ENCODE data around the gene ST3GAL2.

The ST3GAL2 gene

DNA sequence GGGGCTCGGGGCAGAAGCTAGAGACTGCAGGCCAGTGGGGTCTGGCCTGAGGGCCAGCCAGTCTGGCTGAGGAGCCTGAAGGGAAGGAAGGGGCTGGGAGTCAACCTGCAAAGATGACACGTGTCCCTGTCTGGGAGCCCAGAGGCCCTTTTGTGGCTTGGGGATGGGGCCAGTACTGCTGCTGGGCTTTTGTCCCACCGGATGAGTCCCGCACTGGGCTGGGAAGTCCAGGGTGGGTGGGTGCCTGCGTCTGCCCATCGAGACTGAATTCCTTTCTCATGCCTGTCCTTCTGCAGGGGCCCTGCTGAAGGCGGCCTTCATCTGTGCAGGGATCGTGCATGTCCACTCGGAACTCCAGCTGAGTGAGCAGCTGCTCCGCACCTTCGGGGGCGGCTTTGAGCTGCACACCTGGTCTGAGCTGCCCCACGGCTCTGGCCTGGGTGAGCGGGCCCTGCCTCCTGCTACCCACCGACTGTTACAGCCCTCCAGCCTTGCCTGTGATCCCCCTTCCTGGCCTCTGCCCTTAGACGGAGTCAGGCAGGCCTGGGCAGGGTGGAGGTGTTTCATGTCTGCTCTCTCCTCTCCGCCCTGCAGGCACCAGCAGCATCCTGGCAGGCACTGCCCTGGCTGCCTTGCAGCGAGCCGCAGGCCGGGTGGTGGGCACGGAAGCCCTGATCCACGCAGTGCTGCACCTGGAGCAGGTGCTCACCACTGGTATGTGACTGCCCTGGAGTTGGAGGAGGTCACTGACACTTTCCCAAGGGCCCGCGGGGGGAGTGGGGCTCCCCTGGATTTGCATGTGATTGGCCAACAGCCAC lies 36.4 kb upstream of the ST3GAL2 start:
- Histone ChIP-seq H3K27me3 (ENCODE audit: control insufficient read depth in 2 of 2, insufficient read depth in 2 of 2, low read length in 2 of 2) (no peaks in the 10 kb centered on the region), H3K36me3 (ENCODE audit: control insufficient read depth in 2 of 2, insufficient read depth in 2 of 2, low read length in 2 of 2) (peaks cover 17 to 57% of the 10 kb centered on the region in 2 donors)

DNA sequence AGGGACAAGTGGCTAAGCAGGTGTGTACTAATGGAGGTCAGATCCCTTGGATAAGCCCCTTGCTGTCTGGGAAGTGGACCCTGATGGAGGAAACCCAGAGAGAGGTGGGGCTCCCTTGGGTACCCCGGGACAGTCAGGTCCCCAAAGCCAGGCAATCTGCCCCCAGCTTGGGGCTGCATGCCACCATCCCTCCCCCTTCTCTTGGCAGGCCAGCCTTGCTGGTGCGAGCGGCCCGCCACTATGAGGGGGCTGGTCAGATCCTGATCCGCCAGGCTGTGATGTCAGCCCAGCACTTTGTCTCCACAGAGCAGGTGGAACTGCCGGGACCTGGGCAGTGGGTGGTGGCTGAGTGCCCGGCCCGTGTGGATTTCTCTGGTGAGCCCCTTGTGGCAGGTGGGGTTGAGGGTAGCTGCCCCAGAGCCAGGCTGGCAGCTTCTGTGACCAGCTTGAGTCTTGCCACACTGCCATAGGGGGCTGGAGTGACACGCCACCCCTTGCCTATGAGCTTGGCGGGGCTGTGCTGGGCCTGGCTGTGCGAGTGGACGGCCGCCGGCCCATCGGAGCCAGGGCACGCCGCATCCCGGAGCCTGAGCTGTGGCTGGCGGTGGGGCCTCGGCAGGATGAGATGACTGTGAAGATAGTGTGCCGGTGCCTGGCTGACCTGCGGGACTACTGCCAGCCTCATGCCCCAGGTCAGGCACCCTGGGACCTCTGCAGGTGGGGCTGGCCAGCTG lies 35.6 kb upstream of the ST3GAL2 start:
- Histone ChIP-seq H3K9me3 (ENCODE audit: control insufficient read depth in 2 of 2, low read length in 2 of 2) (no peaks in the 10 kb centered on the region), H3K4me1 (ENCODE audit: control insufficient read depth in 2 of 2, insufficient read depth in 2 of 2, low read length in 2 of 2) (no peaks in the 10 kb centered on the region), H3K9ac (ENCODE audit: low read depth in 1 of 2, low read length in 2 of 2) (no peak overlapping the region), H3K4me3 (ENCODE audit: low read length in 2 of 2) (no peak overlapping the region), H3K27me3 (ENCODE audit: control insufficient read depth in 2 of 2, insufficient read depth in 2 of 2, low read length in 2 of 2) (no peaks in the 10 kb centered on the region), H3K27ac (ENCODE audit: low read depth in 2 of 2, low read length in 2 of 2) (no peak overlapping the region), H3K36me3 (ENCODE audit: control insufficient read depth in 2 of 2, insufficient read depth in 2 of 2, low read length in 2 of 2) (peaks cover 9 to 52% of the 10 kb centered on the region in 2 donors)

More for the DNA sequence above, 36.4 kb upstream of the ST3GAL2 start:
- H3K27ac ChIP-seq (ENCODE audit: low read depth in 2 of 2, low read length in 2 of 2): no peak overlapping the region
- H3K9ac ChIP-seq (ENCODE audit: low read depth in 1 of 2, low read length in 2 of 2): no peak overlapping the region
- H3K4me3 ChIP-seq (ENCODE audit: low read length in 2 of 2): no peak overlapping the region
- no peaks in the 10 kb centered on the region for H3K4me1 ChIP-seq (ENCODE audit: control insufficient read depth in 2 of 2, insufficient read depth in 2 of 2, low read length in 2 of 2)
- no peaks in the 10 kb centered on the region for H3K9me3 ChIP-seq (ENCODE audit: control insufficient read depth in 2 of 2, low read length in 2 of 2)

DNA sequence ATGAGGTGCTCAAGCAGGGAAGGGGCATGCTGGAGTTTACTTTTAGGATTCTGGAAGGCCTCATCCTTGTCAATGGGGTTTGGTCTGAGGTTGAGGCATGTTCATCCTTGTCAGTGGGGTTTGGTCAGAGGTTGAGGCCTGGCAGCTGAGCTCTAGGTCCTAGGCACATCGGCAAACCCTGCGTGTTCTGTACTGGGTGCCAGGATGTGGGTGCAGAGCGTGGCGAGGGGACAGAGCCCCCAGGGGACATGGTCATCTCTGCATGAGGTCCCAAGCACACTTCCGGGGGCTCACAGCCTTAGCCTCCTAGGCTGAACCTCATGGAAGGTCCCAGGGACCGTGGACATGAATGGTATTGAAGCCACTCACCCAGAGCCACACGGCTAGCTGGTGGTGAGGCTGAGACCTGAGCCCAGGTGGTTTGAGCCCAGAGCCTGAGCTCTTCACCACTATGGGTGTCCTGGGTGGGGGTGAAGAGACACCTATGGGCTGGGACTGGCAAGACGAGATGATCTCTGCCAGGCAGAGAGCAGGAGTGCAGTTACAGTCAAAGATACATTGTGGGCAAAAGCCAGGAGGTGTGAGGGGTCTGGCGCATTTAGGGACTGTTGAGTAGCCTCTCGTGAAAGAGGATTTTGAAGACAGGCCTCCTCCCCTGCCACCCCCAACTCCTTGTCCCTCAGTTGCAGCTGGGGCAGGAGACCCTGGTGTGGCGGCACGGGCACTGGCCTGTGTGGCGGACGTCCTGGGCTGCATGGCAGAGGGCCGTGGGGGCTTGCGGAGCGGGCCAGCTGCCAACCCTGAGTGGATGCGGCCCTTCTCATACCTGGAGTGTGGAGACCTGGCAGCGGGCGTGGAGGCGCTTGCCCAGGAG lies 34.8 kb upstream of the ST3GAL2 start:
- no peaks in the 10 kb centered on the region for H3K4me1 ChIP-seq (ENCODE audit: control insufficient read depth in 2 of 2, insufficient read depth in 2 of 2, low read length in 2 of 2)
- no peak overlapping the region for H3K9ac ChIP-seq (ENCODE audit: low read depth in 1 of 2, low read length in 2 of 2)
- no peaks in the 10 kb centered on the region for H3K27me3 ChIP-seq (ENCODE audit: control insufficient read depth in 2 of 2, insufficient read depth in 2 of 2, low read length in 2 of 2)
- H3K4me3 ChIP-seq (ENCODE audit: low read length in 2 of 2): no peak overlapping the region
- no peaks in the 10 kb centered on the region for H3K9me3 ChIP-seq (ENCODE audit: control insufficient read depth in 2 of 2, low read length in 2 of 2)
- H3K36me3 ChIP-seq (ENCODE audit: control insufficient read depth in 2 of 2, insufficient read depth in 2 of 2, low read length in 2 of 2): peaks cover 3 to 44% of the 10 kb centered on the region in 2 donors
- H3K27ac ChIP-seq (ENCODE audit: low read depth in 2 of 2, low read length in 2 of 2): no peak overlapping the region

DNA sequence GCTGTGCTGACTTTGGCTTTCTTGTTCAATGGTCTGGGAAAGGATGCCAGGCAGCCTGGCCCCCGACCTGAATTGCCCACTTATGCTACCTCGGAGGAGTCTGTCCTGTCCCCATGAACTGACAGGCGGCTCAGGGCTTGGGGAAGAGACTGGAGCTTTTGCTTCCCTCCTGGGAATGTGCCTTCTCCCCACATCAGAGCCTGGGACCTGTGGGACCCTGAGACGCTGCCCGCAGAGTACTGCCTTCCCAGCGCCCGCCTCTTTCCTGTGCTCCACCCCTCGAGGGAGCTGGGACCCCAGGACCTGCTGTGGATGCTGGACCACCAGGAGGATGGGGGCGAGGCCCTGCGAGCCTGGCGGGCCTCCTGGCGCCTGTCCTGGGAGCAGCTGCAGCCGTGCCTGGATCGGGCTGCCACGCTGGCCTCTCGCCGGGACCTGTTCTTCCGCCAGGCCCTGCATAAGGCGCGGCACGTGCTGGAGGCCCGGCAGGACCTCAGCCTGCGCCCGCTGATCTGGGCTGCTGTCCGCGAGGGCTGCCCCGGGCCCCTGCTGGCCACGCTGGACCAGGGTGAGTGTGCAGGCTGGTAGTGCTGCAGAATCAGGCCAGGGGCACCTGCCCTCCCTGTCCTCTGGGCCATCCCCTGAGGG lies 34.0 kb upstream of the ST3GAL2 start:
- Histone ChIP-seq H3K9ac (ENCODE audit: low read depth in 1 of 2, low read length in 2 of 2) (no peak overlapping the region), H3K4me1 (ENCODE audit: control insufficient read depth in 2 of 2, insufficient read depth in 2 of 2, low read length in 2 of 2) (no peaks in the 10 kb centered on the region), H3K4me3 (ENCODE audit: low read length in 2 of 2) (no peak overlapping the region), H3K36me3 (ENCODE audit: control insufficient read depth in 2 of 2, insufficient read depth in 2 of 2, low read length in 2 of 2) (peaks cover 0 to 37% of the 10 kb centered on the region in 2 donors), H3K27ac (ENCODE audit: low read depth in 2 of 2, low read length in 2 of 2) (no peak overlapping the region), H3K9me3 (ENCODE audit: control insufficient read depth in 2 of 2, low read length in 2 of 2) (no peaks in the 10 kb centered on the region), H3K27me3 (ENCODE audit: control insufficient read depth in 2 of 2, insufficient read depth in 2 of 2, low read length in 2 of 2) (no peaks in the 10 kb centered on the region)

DNA sequence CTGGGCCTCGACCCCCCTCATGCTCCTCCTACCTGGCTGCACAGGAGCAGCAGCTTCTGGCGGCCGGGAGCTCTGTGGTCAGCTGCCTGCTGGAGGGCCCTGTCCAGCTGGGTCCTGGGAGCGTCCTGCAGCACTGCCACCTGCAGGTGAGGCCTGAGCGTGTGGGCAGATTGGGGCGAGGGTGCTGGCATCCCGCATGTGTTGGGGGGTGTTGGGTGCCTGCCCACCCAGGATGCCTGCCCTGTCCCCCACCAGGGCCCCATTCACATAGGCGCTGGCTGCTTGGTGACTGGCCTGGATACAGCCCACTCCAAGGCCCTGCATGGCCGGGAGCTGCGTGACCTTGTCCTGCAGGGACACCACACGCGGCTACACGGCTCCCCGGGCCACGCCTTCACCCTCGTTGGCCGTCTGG lies 32.0 kb upstream of the ST3GAL2 start:
- peaks cover 9 to 37% of the 10 kb centered on the region in 2 donors for H3K36me3 ChIP-seq (ENCODE audit: control insufficient read depth in 2 of 2, insufficient read depth in 2 of 2, low read length in 2 of 2)
- no peaks in the 10 kb centered on the region for H3K27me3 ChIP-seq (ENCODE audit: control insufficient read depth in 2 of 2, insufficient read depth in 2 of 2, low read length in 2 of 2)
- no peak overlapping the region for H3K9ac ChIP-seq (ENCODE audit: low read depth in 1 of 2, low read length in 2 of 2)
- H3K4me1 ChIP-seq (ENCODE audit: control insufficient read depth in 2 of 2, insufficient read depth in 2 of 2, low read length in 2 of 2): no peaks in the 10 kb centered on the region
- no peak overlapping the region for H3K27ac ChIP-seq (ENCODE audit: low read depth in 2 of 2, low read length in 2 of 2)
- no peaks in the 10 kb centered on the region for H3K9me3 ChIP-seq (ENCODE audit: control insufficient read depth in 2 of 2, low read length in 2 of 2)
- H3K4me3 ChIP-seq (ENCODE audit: low read length in 2 of 2): no peak overlapping the region

DNA sequence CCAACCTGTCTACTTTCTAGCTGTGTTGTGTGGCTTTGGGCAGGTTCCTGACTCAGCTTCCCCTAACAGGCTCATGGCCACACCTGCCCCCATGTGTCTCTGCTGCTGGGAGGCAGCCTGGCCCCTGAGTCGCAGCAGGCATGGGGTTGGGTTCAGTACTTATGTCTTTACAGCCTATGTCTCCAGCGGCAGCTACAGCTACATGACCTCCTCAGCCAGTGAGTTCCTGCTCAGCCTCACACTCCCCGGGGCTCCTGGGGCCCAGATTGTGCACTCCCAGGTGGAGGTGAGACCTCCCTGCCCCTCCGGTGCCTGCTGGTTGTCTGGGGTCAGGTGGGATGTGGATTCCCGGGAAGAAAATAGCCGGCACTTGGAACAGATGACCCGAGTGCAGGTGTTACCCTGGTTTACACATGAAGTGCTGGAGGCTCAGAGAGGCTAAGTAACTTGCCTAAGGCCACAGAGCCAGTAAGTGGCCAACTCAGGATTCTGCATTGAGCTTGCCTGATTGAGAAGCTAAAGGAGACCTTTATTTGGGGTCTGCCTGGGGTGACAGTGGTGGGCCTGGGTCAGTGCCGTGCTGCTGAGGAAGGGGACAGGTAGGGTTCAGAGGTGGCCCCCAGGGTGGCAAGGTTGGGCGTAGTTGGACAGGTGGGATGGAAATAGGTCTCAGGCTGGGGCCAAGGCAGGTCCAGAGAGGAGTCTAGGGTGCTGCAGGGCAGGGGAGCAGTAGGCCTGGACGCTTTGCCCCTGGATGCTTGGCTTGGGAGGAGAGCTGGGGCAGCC lies 31.4 kb upstream of the ST3GAL2 start:
- peaks cover 9 to 33% of the 10 kb centered on the region in 2 donors for H3K36me3 ChIP-seq (ENCODE audit: control insufficient read depth in 2 of 2, insufficient read depth in 2 of 2, low read length in 2 of 2)
- H3K9me3 ChIP-seq (ENCODE audit: control insufficient read depth in 2 of 2, low read length in 2 of 2): no peaks in the 10 kb centered on the region
- H3K4me1 ChIP-seq (ENCODE audit: control insufficient read depth in 2 of 2, insufficient read depth in 2 of 2, low read length in 2 of 2): no peaks in the 10 kb centered on the region
- H3K27ac ChIP-seq (ENCODE audit: low read depth in 2 of 2, low read length in 2 of 2): no peak overlapping the region
- H3K9ac ChIP-seq (ENCODE audit: low read depth in 1 of 2, low read length in 2 of 2): no peak overlapping the region
- no peaks in the 10 kb centered on the region for H3K27me3 ChIP-seq (ENCODE audit: control insufficient read depth in 2 of 2, insufficient read depth in 2 of 2, low read length in 2 of 2)
- no peak overlapping the region for H3K4me3 ChIP-seq (ENCODE audit: low read length in 2 of 2)

DNA sequence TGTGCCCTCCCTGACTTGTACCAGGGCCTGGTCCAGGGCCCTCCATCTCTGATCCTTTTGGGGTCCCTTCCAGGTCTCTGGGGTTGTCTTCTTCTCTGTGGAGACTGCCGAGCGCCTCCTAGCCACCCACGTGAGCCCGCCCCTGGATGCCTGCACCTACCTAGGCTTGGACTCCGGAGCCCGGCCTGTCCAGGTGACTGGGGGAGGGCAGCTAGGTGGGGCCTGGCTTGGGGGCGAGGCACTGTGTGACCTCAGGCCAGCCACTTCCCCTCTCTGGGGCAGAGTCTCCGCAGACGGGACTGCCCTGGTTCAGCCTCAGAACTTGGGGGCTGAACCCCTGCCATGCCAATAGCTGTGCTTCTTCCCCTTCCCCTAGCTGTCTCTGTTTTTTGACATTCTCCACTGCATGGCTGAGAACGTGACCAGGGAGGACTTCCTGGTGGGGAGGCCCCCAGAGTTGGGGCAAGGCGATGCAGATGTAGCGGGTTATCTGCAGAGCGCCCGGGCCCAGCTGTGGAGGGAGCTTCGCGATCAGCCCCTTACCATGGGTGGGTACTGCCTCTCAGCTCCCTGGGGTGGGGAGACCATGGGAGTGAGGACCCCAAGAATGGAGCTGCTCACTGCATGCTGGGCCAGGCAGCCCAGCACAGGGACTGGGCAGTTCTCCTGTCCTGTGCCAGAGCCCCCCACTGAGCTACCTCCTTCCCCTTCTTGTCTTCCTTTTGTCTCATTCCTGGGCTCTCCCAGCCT lies 30.1 kb upstream of the ST3GAL2 start:
- no peaks in the 10 kb centered on the region for H3K9me3 ChIP-seq (ENCODE audit: control insufficient read depth in 2 of 2, low read length in 2 of 2)

DNA sequence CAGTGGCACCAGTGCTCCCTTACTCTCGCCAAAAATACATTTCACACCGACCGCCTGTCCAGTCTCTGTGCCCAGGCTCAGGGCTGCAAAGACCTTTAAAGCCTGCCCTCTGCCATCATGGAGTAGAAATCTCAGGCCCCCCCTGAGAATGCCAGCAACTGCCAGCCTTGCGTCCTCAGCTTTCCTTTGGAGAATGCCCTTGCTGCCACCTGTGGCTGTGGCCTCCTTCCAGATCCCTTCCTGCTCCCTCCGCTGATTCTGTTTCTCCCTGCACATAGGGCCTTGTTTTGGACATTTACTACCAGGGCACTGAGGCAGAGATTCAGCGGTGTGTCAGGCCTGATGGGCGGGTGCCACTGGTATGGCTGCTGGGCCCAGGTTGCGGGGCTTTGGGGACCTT lies 28.7 kb upstream of the ST3GAL2 start:
- Histone ChIP-seq H3K36me3 (ENCODE audit: control insufficient read depth in 2 of 2, insufficient read depth in 2 of 2, low read length in 2 of 2) (peaks cover 21 to 39% of the 10 kb centered on the region in 2 donors), H3K27me3 (ENCODE audit: control insufficient read depth in 2 of 2, insufficient read depth in 2 of 2, low read length in 2 of 2) (no peaks in the 10 kb centered on the region), H3K27ac (ENCODE audit: low read depth in 2 of 2, low read length in 2 of 2) (no peak overlapping the region), H3K9me3 (ENCODE audit: control insufficient read depth in 2 of 2, low read length in 2 of 2) (no peaks in the 10 kb centered on the region), H3K4me1 (ENCODE audit: control insufficient read depth in 2 of 2, insufficient read depth in 2 of 2, low read length in 2 of 2) (no peaks in the 10 kb centered on the region), H3K4me3 (ENCODE audit: low read length in 2 of 2) (no peak overlapping the region), H3K9ac (ENCODE audit: low read depth in 1 of 2, low read length in 2 of 2) (no peak overlapping the region)

More for the DNA sequence above, 30.1 kb upstream of the ST3GAL2 start:
- Histone ChIP-seq H3K4me3 (ENCODE audit: low read length in 2 of 2) (no peak overlapping the region), H3K9ac (ENCODE audit: low read depth in 1 of 2, low read length in 2 of 2) (no peak overlapping the region), H3K36me3 (ENCODE audit: control insufficient read depth in 2 of 2, insufficient read depth in 2 of 2, low read length in 2 of 2) (peaks cover 11 to 34% of the 10 kb centered on the region in 2 donors), H3K27ac (ENCODE audit: low read depth in 2 of 2, low read length in 2 of 2) (no peak overlapping the region), H3K27me3 (ENCODE audit: control insufficient read depth in 2 of 2, insufficient read depth in 2 of 2, low read length in 2 of 2) (no peaks in the 10 kb centered on the region), H3K4me1 (ENCODE audit: control insufficient read depth in 2 of 2, insufficient read depth in 2 of 2, low read length in 2 of 2) (no peaks in the 10 kb centered on the region)

All from mucosa of rectum (tissue), 2 donors.